Stimulated activated CD8-positive, alpha-beta memory T cell treated with anti-CD3 and anti-CD28 coated beads, Interleukin-7, amount 100 ng/mL, for 4 hours (primary cell): Measurements from ENCODE around the gene CDH11.

ENCODE experiments used
- DNase-seq, 2 donors: peaks; one replicate each; pipeline ENCODE4 v3.0.0-alpha.2; 2020; ENCODE audit warnings: low read depth in 2 of 2

Gene CDH11

GRCh38 chr16:65024767-65025178, 97.1 kb downstream of the CDH11 start:
- no peak for DNase-seq

- DNase-seq = no peak
Observed at GRCh38 chr16:65023802-65024201, 98.1 kb downstream of the CDH11 start.

GRCh38 chr16:65021852-65022595, 99.8 kb downstream of the CDH11 start:
- no peak for DNase-seq

GRCh38 chr16:65016754-65017153, 105.1 kb downstream of the CDH11 start:
- no peak for DNase-seq

GRCh38 chr16:65015599-65015998, 106.3 kb downstream of the CDH11 start:
- no peak for DNase-seq

- no peak for DNase-seq
Observed at GRCh38 chr16:65012357-65012756, 109.5 kb downstream of the CDH11 start.

GRCh38 chr16:65010125-65010524, 111.7 kb downstream of the CDH11 start:
- DNase-seq = no peak

GRCh38 chr16:65005696-65006095, 116.2 kb downstream of the CDH11 start:
- DNase-seq = no peak

GRCh38 chr16:65004570-65004969, 117.3 kb downstream of the CDH11 start:
- no peak for DNase-seq

- DNase-seq = no peak
Observed at GRCh38 chr16:65003621-65004020, 118.2 kb downstream of the CDH11 start.

GRCh38 chr16:65002265-65002664, 119.6 kb downstream of the CDH11 start:
- DNase-seq = no peak

GRCh38 chr16:65000654-65001053, 121.2 kb downstream of the CDH11 start:
- DNase-seq = no peak

- no peak for DNase-seq
Observed at GRCh38 chr16:64997751-64998150, 124.1 kb downstream of the CDH11 start.

GRCh38 chr16:64997121-64997520, 124.7 kb downstream of the CDH11 start:
- DNase-seq = no peak

GRCh38 chr16:64996641-64997040, 125.2 kb downstream of the CDH11 start:
- no peak for DNase-seq

GRCh38 chr16:64993464-64993863, 128.4 kb downstream of the CDH11 start:
- no peak for DNase-seq

- no peak for DNase-seq
Observed at GRCh38 chr16:64991001-64991400, 130.9 kb downstream of the CDH11 start.

- no peak for DNase-seq
Observed at GRCh38 chr16:64990101-64990500, 131.8 kb downstream of the CDH11 start.

GRCh38 chr16:64989050-64989449, 132.8 kb downstream of the CDH11 start:
- no peak for DNase-seq

- DNase-seq = no peak
Observed at GRCh38 chr16:64983963-64984362, 137.9 kb downstream of the CDH11 start.

GRCh38 chr16:64983231-64983630, 138.6 kb downstream of the CDH11 start:
- no peak for DNase-seq

- DNase-seq = no peak
Observed at GRCh38 chr16:64982581-64982980, 139.3 kb downstream of the CDH11 start.

- DNase-seq = no peak
Observed at GRCh38 chr16:64981568-64982281, 140.1 kb downstream of the CDH11 start.
